NCI-H1694 treated with DMSO at 0.1 percent for 48 hours (cell line): ENCODE results near the gene CCDC57.

Experiments
- DNase-seq: peaks from one replicate; lab custom pipeline; 2025; lab: John Stamatoyannopoulos, UW

CCDC57 gene

GRCh38 chr17:82061047-82061925, 151.4 kb downstream of the CCDC57 start:
- DNase-seq: no peak

DNA sequence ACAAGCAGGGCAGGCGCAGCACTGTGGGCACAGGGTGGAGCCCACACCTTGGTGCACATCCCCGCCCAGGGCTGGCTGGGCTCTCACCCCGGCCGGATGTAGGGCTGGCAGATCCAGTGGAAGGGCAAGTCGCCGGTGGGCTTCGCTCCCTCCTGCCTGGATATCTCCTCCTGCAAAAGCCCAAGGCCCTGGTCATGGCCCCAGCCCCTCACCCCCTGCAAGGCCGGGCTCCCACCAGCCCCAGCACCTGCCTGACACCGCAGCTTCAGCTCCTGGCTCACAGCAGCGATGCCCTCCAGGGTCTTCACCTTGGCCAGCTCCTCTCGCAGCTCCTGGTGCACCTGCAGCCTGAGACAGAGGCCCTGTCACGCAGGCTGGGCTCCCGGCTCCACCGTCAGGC, 152.0 kb downstream of the CCDC57 start:
- DNase-seq: no peak

DNA sequence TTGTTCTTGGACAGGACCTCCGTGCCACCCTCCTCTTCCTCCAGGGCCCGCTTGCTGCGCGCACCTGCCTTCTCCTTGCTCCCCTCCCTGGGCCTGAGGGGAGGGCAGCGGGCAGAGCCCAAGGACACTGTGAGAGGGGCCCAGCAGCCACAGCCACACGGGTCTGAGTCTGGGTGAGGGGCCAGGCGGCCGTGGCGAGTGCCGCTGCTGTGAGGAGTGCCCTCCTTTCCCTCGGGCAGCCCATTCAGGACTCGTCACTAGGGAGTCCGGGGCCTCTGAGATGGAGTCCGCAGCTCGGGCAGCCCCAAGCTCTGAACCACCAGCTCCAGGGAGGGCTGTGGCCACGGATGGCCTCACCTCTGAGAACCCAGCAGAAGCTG, 152.7 kb downstream of the CCDC57 start:
- DNase-seq: no peak

DNA sequence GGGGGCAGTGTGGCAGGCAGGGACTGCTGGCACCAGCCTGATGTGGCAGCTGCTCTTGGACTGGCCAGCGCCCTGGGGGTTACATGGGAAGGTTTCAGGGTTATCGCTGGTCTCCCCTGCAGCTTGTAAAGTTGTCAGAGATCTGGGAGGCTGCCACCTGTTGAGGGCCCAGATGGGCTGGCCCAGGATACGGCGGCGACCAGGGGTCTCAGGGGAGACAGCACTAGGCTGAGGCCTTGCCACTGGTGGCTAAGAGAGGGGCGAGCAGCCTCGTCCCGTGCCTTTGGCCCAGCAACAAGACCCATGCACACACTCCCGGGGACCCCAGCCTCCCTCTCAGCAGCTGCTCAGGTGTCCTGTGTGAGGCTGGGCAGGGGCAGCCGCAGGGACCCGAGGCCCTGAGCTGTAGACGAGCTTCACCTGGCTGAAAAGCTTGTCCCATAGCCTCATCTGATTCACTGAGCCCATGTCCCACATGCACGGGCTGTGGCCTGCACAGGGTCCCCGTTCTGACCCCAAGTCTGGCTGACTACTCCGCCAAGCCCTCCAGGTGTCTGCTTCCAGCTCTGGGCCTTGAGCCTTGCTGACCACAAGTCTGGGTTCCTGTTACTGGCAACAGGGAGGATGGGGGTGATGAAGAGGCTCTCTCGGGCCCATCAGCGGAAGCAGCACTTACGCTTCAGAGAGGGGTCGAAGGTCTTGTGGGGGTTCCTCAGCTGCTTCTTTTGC, 153.2 kb downstream of the CCDC57 start:
- DNase-seq: no peak

GRCh38 chr17:82058855-82059249, 153.8 kb downstream of the CCDC57 start:
- DNase-seq: no peak

DNA sequence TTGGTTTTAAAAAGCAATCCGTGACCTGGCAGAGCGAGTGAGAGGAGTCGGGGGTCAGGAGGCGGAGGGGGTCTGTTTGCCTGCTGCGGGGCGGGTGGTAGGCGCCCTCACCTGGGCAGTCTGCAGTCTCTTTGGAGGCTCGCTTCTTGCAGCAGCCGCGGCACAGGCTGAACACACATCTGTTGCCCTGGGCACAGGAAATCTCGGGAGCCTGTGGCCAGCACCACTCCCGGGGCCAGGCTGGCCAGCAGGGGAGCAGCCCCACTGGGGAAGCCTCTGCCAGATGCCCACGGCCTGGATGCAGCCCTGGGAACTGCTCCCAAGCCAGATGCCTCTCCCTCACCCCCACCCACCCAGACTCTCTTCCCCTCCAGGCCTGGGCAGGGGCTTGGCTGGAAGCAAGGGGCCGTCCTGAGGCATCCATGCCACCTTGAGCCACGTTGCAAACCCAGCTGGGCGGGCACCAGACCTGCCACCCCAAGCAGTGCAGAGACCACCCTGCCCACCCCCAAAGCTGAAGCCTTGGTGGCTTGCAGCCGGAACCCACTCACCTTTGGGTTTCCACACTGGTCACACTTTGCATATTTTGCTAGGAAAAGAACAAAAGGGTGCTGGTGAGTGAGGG, 154.3 kb downstream of the CCDC57 start:
- DNase-seq: no peak

- DNase-seq: no peak
These were observed 155.7 kb downstream of the CCDC57 start for GRCh38 chr17:82056729-82057621.

GRCh38 chr17:82055965-82056728, 156.5 kb downstream of the CCDC57 start:
- no peak for DNase-seq

- DNase-seq: no peak
These were observed 157.3 kb downstream of the CCDC57 start for GRCh38 chr17:82055023-82055964.

GRCh38 chr17:82054351-82055022, 158.2 kb downstream of the CCDC57 start:
- no peak for DNase-seq

DNA sequence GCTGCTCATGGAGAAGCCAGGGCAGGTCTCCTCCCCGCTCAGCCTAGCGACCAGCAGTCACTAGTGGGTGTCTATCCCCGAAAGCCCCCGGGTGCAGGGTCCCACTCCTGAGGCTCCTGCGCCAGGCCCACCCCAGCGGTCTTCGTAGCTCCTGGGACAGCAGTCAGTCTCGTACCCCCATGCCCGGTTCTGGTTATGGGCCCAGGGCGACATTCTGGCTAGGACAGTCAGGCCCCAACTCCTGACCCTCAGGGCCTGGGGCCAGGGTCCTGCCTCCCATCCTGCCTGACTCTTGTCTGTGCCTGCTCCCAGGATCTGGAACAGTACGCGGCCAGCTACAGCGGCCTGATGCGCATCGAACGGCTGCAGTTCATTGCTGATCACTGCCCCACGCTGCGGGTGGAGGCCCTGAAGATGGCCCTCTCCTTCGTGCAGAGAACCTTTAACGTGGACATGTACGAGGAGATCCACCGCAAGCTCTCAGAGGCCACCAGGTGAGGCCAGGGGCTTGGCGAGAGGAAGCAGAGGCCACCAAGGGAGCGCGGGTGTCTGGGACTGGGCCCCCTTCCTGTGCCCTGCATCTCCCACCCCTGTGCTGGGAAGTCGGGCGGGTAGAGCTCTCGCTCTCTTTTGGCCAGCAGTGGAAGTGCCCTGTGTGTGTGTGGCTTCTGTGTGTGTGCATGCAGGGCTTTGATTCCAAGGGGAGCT, 158.9 kb downstream of the CCDC57 start:
- DNase-seq: no peak

DNA sequence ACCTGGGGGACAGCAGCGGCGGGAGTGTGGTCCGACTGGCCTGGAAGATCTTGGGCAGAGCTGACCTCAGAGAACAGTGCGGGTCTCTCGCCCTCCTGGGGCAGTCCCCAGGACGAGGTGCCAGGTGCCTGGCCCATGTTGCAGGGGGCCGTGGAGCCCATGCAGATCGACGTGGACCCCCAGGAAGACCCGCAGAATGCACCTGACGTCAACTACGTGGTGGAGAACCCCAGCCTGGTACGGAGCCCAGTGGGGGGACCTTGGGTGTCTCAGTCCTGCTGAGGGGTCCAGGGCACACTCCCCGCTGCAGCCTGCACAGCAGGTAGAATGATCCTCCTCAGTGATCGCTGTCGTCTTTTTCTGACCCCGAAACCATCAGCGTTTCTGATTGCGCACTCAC, 159.5 kb downstream of the CCDC57 start:
- no peak for DNase-seq

DNA sequence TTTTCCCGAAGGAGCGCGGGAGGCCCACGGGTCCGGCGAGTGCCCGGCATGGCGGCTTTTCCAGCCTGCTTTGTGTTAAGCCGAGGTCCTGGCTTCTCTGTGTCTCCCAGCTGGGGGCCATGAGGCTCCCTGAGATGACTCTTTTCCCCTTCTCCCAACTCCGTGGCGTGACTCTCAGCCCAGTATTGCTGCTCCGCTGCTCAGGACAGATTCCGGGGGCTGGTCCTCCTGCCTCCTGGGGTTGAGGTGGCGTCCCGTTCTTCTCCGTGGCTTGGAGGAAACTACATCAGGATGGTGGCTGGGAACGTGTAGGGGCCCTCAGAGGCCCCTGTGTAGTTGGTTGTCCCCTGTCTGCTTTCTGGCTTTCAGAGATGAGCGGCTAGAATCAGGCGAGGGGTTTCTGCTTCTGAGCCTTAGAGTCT, 160.0 kb downstream of the CCDC57 start:
- no peak for DNase-seq

GRCh38 chr17:82051776-82052637, 160.6 kb downstream of the CCDC57 start, which contains the start of the genes GPS1 and RFNG:
GPS1 (plus strand) TSS chr17:82051898; CDS start chr17:82051932, 34 bp downstream.
RFNG (minus strand) TSS chr17:82051811; CDS start chr17:82051766, 45 bp downstream.
- peak; percentile 24 for DNase-seq
